H1 (cell line): ENCODE results near the gene CADM2. TPM values are rescaled to one million over a fixed set of nuclear protein-coding genes. Genes with fewer than 3 reads are reported as not detected.

Experiments
- BACH1 ChIP-seq: IDR thresholded peaks from 2 replicates; pipeline ENCODE4 v1.6.1; 2012; ENCODE audit warnings: low read length, improper control_type of control experiment
- CTBP2 ChIP-seq: IDR thresholded peaks from 2 replicates; pipeline ENCODE4 v1.7.0; 2011; ENCODE audit warnings: borderline replicate concordance, mild to moderate bottlenecking, moderate library complexity, mixed read lengths, low read length; ENCODE audit not compliant: insufficient read depth, insufficient read length
- KDM1A ChIP-seq: fragments of 200-600, 300-600 bp; sonication (generic); IDR thresholded peaks from 2 replicates; pipeline ENCODE4 v1.7.1; 2016; ENCODE audit warnings: mild to moderate bottlenecking, low read length, borderline replicate concordance
- KDM5A ChIP-seq: fragments of 200-600 bp; IDR thresholded peaks from 2 replicates; pipeline ENCODE4 v1.7.1; 2012; ENCODE audit warnings: mild to moderate bottlenecking, low read length, inconsistent platforms, mixed read lengths
- SIN3A ChIP-seq, 2 experiments: IDR thresholded peaks in 1 of 2; conservative IDR thresholded peaks in 1 of 2; 2 replicates each; pipeline ENCODE4 v1.6.1; 2011 to 2012; ENCODE audit warnings: low read length in 2 of 2, improper control_type of control experiment in 1 of 2, low read depth in 1 of 2, mild to moderate bottlenecking in 1 of 2
- SIRT6 ChIP-seq: IDR thresholded peaks from one replicate; pipeline ENCODE4 v1.7.1; 2012; ENCODE audit warnings: low read length, inconsistent platforms
- SIX5 ChIP-seq: IDR thresholded peaks from 2 replicates; pipeline ENCODE4 v1.6.1; 2011; ENCODE audit warnings: mild to moderate bottlenecking, low read depth, low read length
- polyA plus RNA-seq, 7 experiments: library from polyadenylated mRNA; depleted of rRNA in 3 of 7; stranded (reverse) in 5 of 7; unstranded in 2 of 7; fragments of >200 nt in 5 of 7; fragments of 200-250 nt in 2 of 7; gene quantifications; 1 replicate in 5 of 7; 2 replicates in 1 of 7; 4 replicates in 1 of 7; pipeline versions ENCODE4 v1.2.1 to v1.2.3, GENCODE V29; 2011 to 2013; ENCODE audit warnings: missing spikeins in 2 of 7, mixed read lengths in 2 of 7
- total RNA-seq: library from RNA; stranded (reverse); fragmentation: NEBNext Ultra II Directional; extraction: Animal tissue kit (Norgen Biotek cat#: 25700); gene quantifications from 2 replicates; pipeline ENCODE4 v1.2.1, GENCODE V29; 2021

Gene CADM2
- total and polyA plus RNA-seq, 2 of the 8 experiments (the other 6 are each of a cell fraction or from before 2014, with no cell fraction given) = 14.9 to 20.9 TPM

GRCh38 chr3:85867072-85867471 is 908.3 kb downstream of the CADM2 start (continued):
- TF ChIP-seq BACH1 (no peak), SIX5 (no peak), CTBP2 (no peak), KDM5A (no peak), SIRT6 (no peak), SIN3A (conservative IDR thresholded peaks at IDR 0.05 in 1 of 2, IDR thresholded peaks at IDR 0.05 in 1 of 2; ENCODE audit: low read depth in 1 of 2, low read length in 2 of 2) (no peak), KDM1A (no peak)
